Measurements from ENCODE around the gene EPX. TPM values are rescaled to one million over a fixed set of nuclear protein-coding genes. Genes with fewer than 3 reads are reported as not detected.

EPX gene
- total RNA-seq, 1 experiment from 2014 or later = not detected

GRCh38 chr17:58205936-58206335, 13.4 kb downstream of the EPX start:
- H2AFZ ChIP-seq (ENCODE audit: low read length) = no peak overlapping the region
- H3K9me2 ChIP-seq (replicated peaks; ENCODE audit: insufficient read depth, low read length) = no peaks in the 10 kb centered on the region
- DNase-seq = no peak
- H4K20me1 ChIP-seq (ENCODE audit: insufficient read depth, low read depth, low read length) = no peaks in the 10 kb centered on the region
- H3K27me3 ChIP-seq (ENCODE audit: low read length) = no peaks in the 10 kb centered on the region
- no peak overlapping the region for H3K27ac ChIP-seq (ENCODE audit: low read length)
- no peaks in the 10 kb centered on the region for H3K4me1 ChIP-seq (ENCODE audit: low read length)
- H3K9me3 ChIP-seq (ENCODE audit: low read length) = no peaks in the 10 kb centered on the region
- no peak overlapping the region for H3K9ac ChIP-seq (ENCODE audit: low read length)
- no peak overlapping the region for H3K4me2 ChIP-seq (ENCODE audit: low read depth, low read length, poor library complexity, severe bottlenecking)
- no peak overlapping the region for H3K4me3 ChIP-seq (ENCODE audit: low read length)
- no peaks in the 10 kb centered on the region for H3K79me2 ChIP-seq (ENCODE audit: low read length)
- no peaks in the 10 kb centered on the region for H3K36me3 ChIP-seq (ENCODE audit: insufficient read depth, low read length)

- Histone ChIP-seq H3K9me2 (replicated peaks; ENCODE audit: insufficient read depth, low read length) (no peaks in the 10 kb centered on the region), H3K79me2 (ENCODE audit: low read length) (no peaks in the 10 kb centered on the region), H3K4me2 (ENCODE audit: low read depth, low read length, poor library complexity, severe bottlenecking) (no peak overlapping the region), H3K4me1 (ENCODE audit: low read length) (no peaks in the 10 kb centered on the region), H3K9me3 (ENCODE audit: low read length) (no peaks in the 10 kb centered on the region), H3K36me3 (ENCODE audit: insufficient read depth, low read length) (no peaks in the 10 kb centered on the region), H3K27ac (ENCODE audit: low read length) (no peak overlapping the region), H4K20me1 (ENCODE audit: insufficient read depth, low read depth, low read length) (no peaks in the 10 kb centered on the region), H3K9ac (ENCODE audit: low read length) (no peak overlapping the region), H3K27me3 (ENCODE audit: low read length) (no peaks in the 10 kb centered on the region), H3K4me3 (ENCODE audit: low read length) (no peak overlapping the region), H2AFZ (ENCODE audit: low read length) (no peak overlapping the region)
- DNase-seq = no peak
Measured at GRCh38 chr17:58207451-58207850, 14.9 kb downstream of the EPX start.

- no peak overlapping the region for H3K4me2 ChIP-seq (ENCODE audit: low read depth, low read length, poor library complexity, severe bottlenecking)
Measured at GRCh38 chr17:58208344-58208743, 15.8 kb downstream of the EPX start.

GRCh38 chr17:58210922-58211321, 18.4 kb downstream of the EPX start:
- no peaks in the 10 kb centered on the region for H3K36me3 ChIP-seq (ENCODE audit: insufficient read depth, low read length)
- H3K4me1 ChIP-seq (ENCODE audit: low read length) = peaks cover 8% of the 10 kb centered on the region
- no peaks in the 10 kb centered on the region for H3K27me3 ChIP-seq (ENCODE audit: low read length)
- no peak overlapping the region for H3K9ac ChIP-seq (ENCODE audit: low read length)
- no peaks in the 10 kb centered on the region for H3K9me3 ChIP-seq (ENCODE audit: low read length)
- no peak for DNase-seq
- no peak overlapping the region for H3K4me2 ChIP-seq (ENCODE audit: low read depth, low read length, poor library complexity, severe bottlenecking)
- H3K9me2 ChIP-seq (replicated peaks; ENCODE audit: insufficient read depth, low read length) = no peaks in the 10 kb centered on the region
- H3K4me3 ChIP-seq (ENCODE audit: low read length) = no peak overlapping the region
- H3K27ac ChIP-seq (ENCODE audit: low read length) = no peak overlapping the region
- H2AFZ ChIP-seq (ENCODE audit: low read length) = no peak overlapping the region
- H3K79me2 ChIP-seq (ENCODE audit: low read length) = no peaks in the 10 kb centered on the region
- no peaks in the 10 kb centered on the region for H4K20me1 ChIP-seq (ENCODE audit: insufficient read depth, low read depth, low read length)

More at GRCh38 chr17:58208344-58208743, 15.8 kb downstream of the EPX start:
- Histone ChIP-seq H4K20me1 (ENCODE audit: insufficient read depth, low read depth, low read length) (no peaks in the 10 kb centered on the region), H3K9ac (ENCODE audit: low read length) (no peak overlapping the region), H3K27ac (ENCODE audit: low read length) (no peak overlapping the region), H3K36me3 (ENCODE audit: insufficient read depth, low read length) (no peaks in the 10 kb centered on the region), H3K27me3 (ENCODE audit: low read length) (no peaks in the 10 kb centered on the region), H3K4me1 (ENCODE audit: low read length) (no peaks in the 10 kb centered on the region), H3K4me3 (ENCODE audit: low read length) (no peak overlapping the region), H3K79me2 (ENCODE audit: low read length) (no peaks in the 10 kb centered on the region), H3K9me3 (ENCODE audit: low read length) (no peaks in the 10 kb centered on the region), H2AFZ (ENCODE audit: low read length) (no peak overlapping the region), H3K9me2 (replicated peaks; ENCODE audit: insufficient read depth, low read length) (no peaks in the 10 kb centered on the region)
- DNase-seq = no peak

- Histone ChIP-seq H3K27me3 (ENCODE audit: low read length) (no peaks in the 10 kb centered on the region), H3K9me2 (replicated peaks; ENCODE audit: insufficient read depth, low read length) (no peaks in the 10 kb centered on the region), H3K9me3 (ENCODE audit: low read length) (no peaks in the 10 kb centered on the region), H4K20me1 (ENCODE audit: insufficient read depth, low read depth, low read length) (no peaks in the 10 kb centered on the region), H2AFZ (ENCODE audit: low read length) (no peak overlapping the region), H3K79me2 (ENCODE audit: low read length) (no peaks in the 10 kb centered on the region), H3K4me1 (ENCODE audit: low read length) (peaks cover 37% of the 10 kb centered on the region), H3K4me2 (ENCODE audit: low read depth, low read length, poor library complexity, severe bottlenecking) (peak overlapping the region; percentile 2), H3K27ac (ENCODE audit: low read length) (no peak overlapping the region), H3K9ac (ENCODE audit: low read length) (no peak overlapping the region), H3K4me3 (ENCODE audit: low read length) (no peak overlapping the region), H3K36me3 (ENCODE audit: insufficient read depth, low read length) (no peaks in the 10 kb centered on the region)
- peak; percentile 77 for DNase-seq
Measured at GRCh38 chr17:58215685-58216084, 23.2 kb downstream of the EPX start.

- Histone ChIP-seq H4K20me1 (ENCODE audit: insufficient read depth, low read depth, low read length) (no peaks in the 10 kb centered on the region), H3K36me3 (ENCODE audit: insufficient read depth, low read length) (no peaks in the 10 kb centered on the region), H3K9ac (ENCODE audit: low read length) (no peak overlapping the region), H3K27ac (ENCODE audit: low read length) (no peak overlapping the region), H3K9me3 (ENCODE audit: low read length) (no peaks in the 10 kb centered on the region), H3K27me3 (ENCODE audit: low read length) (no peaks in the 10 kb centered on the region), H3K4me1 (ENCODE audit: low read length) (peaks cover 37% of the 10 kb centered on the region), H2AFZ (ENCODE audit: low read length) (no peak overlapping the region), H3K79me2 (ENCODE audit: low read length) (no peaks in the 10 kb centered on the region), H3K9me2 (replicated peaks; ENCODE audit: insufficient read depth, low read length) (no peaks in the 10 kb centered on the region), H3K4me2 (ENCODE audit: low read depth, low read length, poor library complexity, severe bottlenecking) (no peak overlapping the region), H3K4me3 (ENCODE audit: low read length) (no peak overlapping the region)
- DNase-seq = no peak
Measured at GRCh38 chr17:58217766-58218165, 25.2 kb downstream of the EPX start.

- H3K27ac ChIP-seq (ENCODE audit: low read length) = peak within 1 kb of the TSS; percentile 64
- no peaks in the 10 kb centered on the region for H3K36me3 ChIP-seq (ENCODE audit: insufficient read depth, low read length)
- peaks cover 40% of the 10 kb centered on the region for H3K4me1 ChIP-seq (ENCODE audit: low read length)
- H3K9me3 ChIP-seq (ENCODE audit: low read length) = no peaks in the 10 kb centered on the region
- H4K20me1 ChIP-seq (ENCODE audit: insufficient read depth, low read depth, low read length) = no peaks in the 10 kb centered on the region
- peak within 1 kb of the TSS; percentile 81 for H3K4me3 ChIP-seq (ENCODE audit: low read length)
- peak within 1 kb of the TSS; percentile 72 for H3K9ac ChIP-seq (ENCODE audit: low read length)
- H2AFZ ChIP-seq (ENCODE audit: low read length) = peak within 1 kb of the TSS; percentile 90
- DNase-seq = peak; percentile 98
- peak within 1 kb of the TSS; percentile 86 for H3K4me2 ChIP-seq (ENCODE audit: low read depth, low read length, poor library complexity, severe bottlenecking)
- no peaks in the 10 kb centered on the region for H3K27me3 ChIP-seq (ENCODE audit: low read length)
- no peaks in the 10 kb centered on the region for H3K9me2 ChIP-seq (replicated peaks; ENCODE audit: insufficient read depth, low read length)
- H3K79me2 ChIP-seq (ENCODE audit: low read length) = no peaks in the 10 kb centered on the region
Measured at GRCh38 chr17:58219007-58219788, 26.7 kb downstream of the EPX start, which contains the start of gene MKS1. Gene MKS1 (minus strand): TSS chr17:58219255. CDS start chr17:58219230, 25 bp downstream.

- Histone ChIP-seq H3K9ac (ENCODE audit: low read length) (peak overlapping the region; percentile 72), H3K4me3 (ENCODE audit: low read length) (peak overlapping the region; percentile 81)
Measured at GRCh38 chr17:58219789-58220183, 27.3 kb downstream of the EPX start.

More at GRCh38 chr17:58219789-58220183, 27.3 kb downstream of the EPX start:
- H4K20me1 ChIP-seq (ENCODE audit: insufficient read depth, low read depth, low read length) = no peaks in the 10 kb centered on the region
- H3K36me3 ChIP-seq (ENCODE audit: insufficient read depth, low read length) = no peaks in the 10 kb centered on the region
- peak overlapping the region; percentile 64 for H3K27ac ChIP-seq (ENCODE audit: low read length)
- peak overlapping the region; percentile 86 for H3K4me2 ChIP-seq (ENCODE audit: low read depth, low read length, poor library complexity, severe bottlenecking)
- H3K27me3 ChIP-seq (ENCODE audit: low read length) = no peaks in the 10 kb centered on the region
- peaks cover 44% of the 10 kb centered on the region for H3K4me1 ChIP-seq (ENCODE audit: low read length)
- no peaks in the 10 kb centered on the region for H3K79me2 ChIP-seq (ENCODE audit: low read length)
- no peak for DNase-seq
- no peaks in the 10 kb centered on the region for H3K9me2 ChIP-seq (replicated peaks; ENCODE audit: insufficient read depth, low read length)
- peak overlapping the region; percentile 90 for H2AFZ ChIP-seq (ENCODE audit: low read length)
- H3K9me3 ChIP-seq (ENCODE audit: low read length) = no peaks in the 10 kb centered on the region

Data from Karpas-422 (cell line).